Measurements from ENCODE around the gene MAPK4.

MAPK4 gene

DNA sequence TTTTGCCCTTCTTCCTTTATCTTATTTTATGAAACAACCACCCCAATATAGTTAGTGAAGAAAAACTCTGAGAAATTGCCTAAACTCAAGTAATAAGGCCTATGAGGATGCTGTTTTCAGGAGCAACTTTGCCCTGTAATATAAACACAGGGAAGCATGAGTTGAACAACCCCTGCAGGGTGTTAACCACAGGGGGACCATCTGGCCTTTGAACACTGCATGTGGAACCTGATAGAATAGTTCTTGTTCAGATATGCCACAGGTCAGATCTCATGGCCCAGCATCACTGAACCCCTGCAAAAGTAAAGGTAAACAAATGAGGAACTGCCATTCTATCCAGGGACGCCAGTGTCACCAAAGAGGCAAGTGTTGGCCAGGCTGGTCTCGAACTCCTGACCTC lies 82.6 kb downstream of the MAPK4 start:
- H3K36me3 Mint-ChIP-seq (ENCODE audit: low read depth): no peaks in the 10 kb centered on the region
- no peak overlapping the region for H3K27ac Mint-ChIP-seq
- H3K9me3 Mint-ChIP-seq: no peaks in the 10 kb centered on the region
- H3K4me3 Mint-ChIP-seq: no peak overlapping the region
- no peaks in the 10 kb centered on the region for H3K4me1 Mint-ChIP-seq (ENCODE audit: low read depth)
- H3K27me3 Mint-ChIP-seq (ENCODE audit: low read depth): no peaks in the 10 kb centered on the region

DNA sequence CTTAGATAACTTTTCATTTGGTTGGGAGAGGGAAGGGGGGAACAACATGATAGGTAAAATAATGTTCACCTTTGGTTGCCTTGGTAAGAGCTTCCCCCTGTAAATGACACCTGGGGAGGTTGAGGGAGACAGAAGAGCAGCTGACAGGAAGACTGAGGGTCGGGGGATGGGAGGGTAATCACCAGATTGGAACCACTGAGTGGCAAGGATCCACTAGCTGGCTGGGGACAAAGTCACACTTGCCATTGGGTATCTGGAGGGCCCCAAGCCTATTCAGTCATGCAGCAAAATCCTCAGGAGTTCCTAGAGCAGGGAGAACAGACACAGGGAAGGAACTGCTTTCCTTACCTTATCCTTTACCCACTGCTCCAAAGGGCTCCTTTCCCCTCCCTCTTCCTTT lies 84.3 kb downstream of the MAPK4 start:
- Mint-ChIP-seq H3K4me1 (ENCODE audit: low read depth) (no peaks in the 10 kb centered on the region), H3K4me3 (no peak overlapping the region), H3K27me3 (ENCODE audit: low read depth) (no peaks in the 10 kb centered on the region), H3K27ac (no peak overlapping the region), H3K9me3 (no peaks in the 10 kb centered on the region), H3K36me3 (ENCODE audit: low read depth) (no peaks in the 10 kb centered on the region)

DNA sequence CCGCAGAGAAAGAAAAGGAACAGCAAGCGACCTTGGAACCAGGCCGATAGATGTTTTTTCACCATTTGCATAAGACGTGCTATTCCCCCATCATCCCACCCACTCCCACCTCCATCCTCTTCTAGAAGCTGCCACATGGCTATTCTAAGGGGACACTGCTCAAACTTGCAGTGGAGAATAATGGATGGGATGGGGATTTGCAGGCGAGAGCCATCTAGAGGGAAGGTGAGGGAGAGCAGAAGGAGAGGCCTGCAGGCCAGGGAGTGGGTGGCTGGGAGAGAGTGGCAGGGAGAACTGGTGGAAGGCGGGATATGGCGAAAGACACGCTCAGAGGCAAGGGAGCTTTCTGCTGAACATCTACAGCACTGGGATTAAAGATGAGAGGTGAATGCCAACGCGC lies 84.9 kb downstream of the MAPK4 start:
- Mint-ChIP-seq H3K27me3 (ENCODE audit: low read depth) (no peaks in the 10 kb centered on the region), H3K9me3 (no peaks in the 10 kb centered on the region), H3K36me3 (ENCODE audit: low read depth) (no peaks in the 10 kb centered on the region), H3K27ac (no peak overlapping the region), H3K4me1 (ENCODE audit: low read depth) (no peaks in the 10 kb centered on the region), H3K4me3 (no peak overlapping the region)

DNA sequence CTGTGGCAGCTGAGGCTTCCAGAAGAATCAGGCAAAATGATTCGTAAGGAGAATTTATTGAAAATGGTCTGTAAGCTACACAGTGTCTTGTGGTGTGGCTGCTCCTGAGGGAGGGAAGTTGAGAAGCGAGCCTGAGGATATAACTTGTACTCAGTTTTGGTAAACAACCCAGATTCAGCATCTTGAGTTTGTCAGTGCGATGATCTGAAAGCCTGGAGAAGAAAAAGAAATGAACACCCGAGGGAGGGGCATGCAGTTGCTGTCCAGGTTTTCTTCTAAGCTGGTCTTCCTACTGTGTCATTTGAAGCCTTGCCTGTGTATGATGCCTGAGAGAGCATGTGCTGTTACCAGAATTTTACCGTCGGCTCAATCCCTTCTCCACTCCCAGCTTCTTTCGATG lies 87.3 kb downstream of the MAPK4 start:
- Mint-ChIP-seq H3K27me3 (ENCODE audit: low read depth) (no peaks in the 10 kb centered on the region), H3K27ac (no peak overlapping the region), H3K4me3 (no peak overlapping the region), H3K4me1 (ENCODE audit: low read depth) (no peaks in the 10 kb centered on the region), H3K36me3 (ENCODE audit: low read depth) (no peaks in the 10 kb centered on the region), H3K9me3 (no peaks in the 10 kb centered on the region)

DNA sequence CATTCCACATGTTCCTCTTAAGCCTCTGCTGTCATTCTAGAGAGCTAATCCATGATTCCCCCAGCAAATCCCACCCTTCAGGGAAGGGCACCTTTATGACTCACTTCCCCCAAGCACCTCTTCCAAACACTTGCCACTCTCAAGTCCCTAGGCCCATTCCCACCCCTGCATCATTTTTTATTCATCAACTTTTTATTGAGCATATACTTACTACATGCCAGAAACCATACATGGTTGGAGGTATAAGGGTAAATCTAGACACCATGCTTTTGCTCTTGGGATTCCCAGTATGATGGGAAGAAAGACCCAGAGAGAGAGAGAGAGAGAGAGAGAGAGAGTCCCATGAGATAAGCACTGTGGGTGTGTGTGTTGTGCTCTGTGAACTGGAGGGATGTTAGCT lies 87.9 kb downstream of the MAPK4 start:
- H3K27ac Mint-ChIP-seq: no peak overlapping the region
- H3K9me3 Mint-ChIP-seq: no peaks in the 10 kb centered on the region
- no peak overlapping the region for H3K4me3 Mint-ChIP-seq
- no peaks in the 10 kb centered on the region for H3K36me3 Mint-ChIP-seq (ENCODE audit: low read depth)
- H3K27me3 Mint-ChIP-seq (ENCODE audit: low read depth): no peaks in the 10 kb centered on the region
- H3K4me1 Mint-ChIP-seq (ENCODE audit: low read depth): no peaks in the 10 kb centered on the region

DNA sequence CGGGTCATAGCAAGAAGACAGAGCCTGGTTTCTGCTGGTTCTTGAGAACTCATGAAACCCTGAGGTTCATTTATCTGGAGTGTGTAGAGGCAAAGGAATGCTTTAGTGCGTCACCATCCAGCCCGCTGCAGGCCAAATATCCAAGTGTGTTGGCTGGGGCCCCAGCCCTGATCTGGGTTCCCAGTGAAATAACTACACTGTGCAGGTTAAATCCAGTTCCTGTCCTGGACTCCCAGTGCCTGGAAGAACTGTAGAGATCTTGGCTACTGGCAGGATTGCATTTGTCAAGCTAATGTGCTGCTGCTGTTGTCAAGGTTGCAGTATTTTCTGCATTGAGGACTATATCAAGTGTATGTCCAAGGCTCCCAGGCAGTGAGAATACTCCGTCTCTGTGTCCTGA lies 89.9 kb downstream of the MAPK4 start:
- H3K27me3 Mint-ChIP-seq (ENCODE audit: low read depth): no peaks in the 10 kb centered on the region

DNA sequence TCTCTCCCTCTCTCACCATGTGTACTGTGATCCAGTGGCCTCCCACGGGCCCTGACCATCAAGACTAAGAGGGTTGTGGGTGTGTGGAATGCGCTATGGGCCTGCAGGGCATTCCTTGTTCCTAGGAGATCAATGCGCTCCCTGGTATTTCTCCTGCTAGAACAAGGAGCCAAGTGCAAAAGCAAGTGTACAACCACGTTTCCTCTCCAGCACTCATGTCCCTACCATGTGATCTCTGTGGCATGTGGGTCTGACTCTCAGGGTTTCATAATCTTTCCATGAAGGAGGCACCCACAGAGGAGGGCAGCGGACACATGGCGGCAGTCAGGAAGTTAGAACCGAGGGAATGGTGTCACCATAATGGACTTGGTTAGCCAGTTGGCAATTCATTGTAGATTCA lies 91.4 kb downstream of the MAPK4 start:
- H3K27me3 Mint-ChIP-seq (ENCODE audit: low read depth): no peaks in the 10 kb centered on the region
- H3K36me3 Mint-ChIP-seq (ENCODE audit: low read depth): no peaks in the 10 kb centered on the region

More for the DNA sequence above, 89.9 kb downstream of the MAPK4 start:
- no peaks in the 10 kb centered on the region for H3K9me3 Mint-ChIP-seq
- H3K36me3 Mint-ChIP-seq (ENCODE audit: low read depth): no peaks in the 10 kb centered on the region
- H3K27ac Mint-ChIP-seq: no peak overlapping the region
- H3K4me1 Mint-ChIP-seq (ENCODE audit: low read depth): no peaks in the 10 kb centered on the region
- no peak overlapping the region for H3K4me3 Mint-ChIP-seq

DNA sequence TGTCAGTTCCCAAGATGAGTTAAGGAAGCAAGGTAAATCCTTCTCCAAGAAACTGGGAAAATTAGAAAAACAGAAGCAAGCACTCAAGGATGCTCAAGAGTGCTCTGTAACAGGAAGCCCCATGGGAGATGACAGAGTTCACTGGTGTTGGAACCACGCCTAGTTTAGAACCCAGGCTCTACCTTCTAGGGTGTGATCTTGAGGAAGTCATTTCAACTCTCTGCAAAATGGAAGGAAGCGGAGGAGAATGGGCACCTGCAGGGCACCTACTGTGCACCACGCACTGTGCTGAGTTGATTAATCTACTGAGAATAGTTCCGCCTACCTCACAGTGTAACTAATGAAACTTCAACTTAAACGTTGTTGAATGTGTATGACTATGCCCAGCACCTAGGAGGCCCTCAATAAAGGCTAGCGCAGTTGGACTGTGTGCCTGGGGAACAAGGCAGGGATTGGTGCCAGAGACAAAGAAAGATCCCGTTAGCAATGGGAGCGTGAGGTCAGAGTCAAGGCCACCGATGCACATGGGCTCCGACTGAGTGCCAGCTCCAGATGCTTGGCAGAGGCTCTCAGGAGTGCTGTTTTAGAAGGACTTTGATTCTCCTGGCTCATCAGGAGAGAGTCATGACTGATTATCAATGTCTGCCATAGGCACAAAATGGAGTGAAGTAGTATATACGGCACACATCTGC lies 93.7 kb downstream of the MAPK4 start:
- no peaks in the 10 kb centered on the region for H3K36me3 Mint-ChIP-seq (ENCODE audit: low read depth)
- no peak overlapping the region for H3K4me3 Mint-ChIP-seq
- H3K27ac Mint-ChIP-seq: no peak overlapping the region
- no peaks in the 10 kb centered on the region for H3K9me3 Mint-ChIP-seq
- no peaks in the 10 kb centered on the region for H3K27me3 Mint-ChIP-seq (ENCODE audit: low read depth)
- no peaks in the 10 kb centered on the region for H3K4me1 Mint-ChIP-seq (ENCODE audit: low read depth)

More for the DNA sequence above, 91.4 kb downstream of the MAPK4 start:
- no peak overlapping the region for H3K4me3 Mint-ChIP-seq
- H3K27ac Mint-ChIP-seq: no peak overlapping the region
- H3K9me3 Mint-ChIP-seq: no peaks in the 10 kb centered on the region
- no peaks in the 10 kb centered on the region for H3K4me1 Mint-ChIP-seq (ENCODE audit: low read depth)

DNA sequence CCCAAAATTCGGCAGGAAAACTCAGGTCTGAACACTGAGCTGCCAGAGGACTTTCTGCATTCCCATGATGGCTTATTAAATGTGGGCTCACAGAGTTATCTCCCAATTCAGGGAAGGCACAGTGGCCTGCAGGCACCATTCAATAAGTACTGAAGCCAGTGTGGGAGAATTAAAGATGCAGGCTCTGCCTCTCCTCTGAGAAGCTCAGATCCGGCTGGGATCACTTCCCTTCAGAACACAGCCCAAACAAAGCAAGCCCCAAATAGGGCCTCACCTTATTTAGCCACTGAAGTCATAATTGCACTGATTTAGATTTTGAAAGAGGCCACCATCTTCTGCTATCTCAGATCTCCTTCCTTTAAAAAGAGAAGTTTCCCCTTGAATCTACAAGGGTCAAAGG lies 94.3 kb downstream of the MAPK4 start:
- Mint-ChIP-seq H3K9me3 (no peaks in the 10 kb centered on the region), H3K4me1 (ENCODE audit: low read depth) (no peaks in the 10 kb centered on the region), H3K4me3 (no peak overlapping the region), H3K27me3 (ENCODE audit: low read depth) (peaks cover 3% of the 10 kb centered on the region), H3K27ac (no peak overlapping the region), H3K36me3 (ENCODE audit: low read depth) (no peaks in the 10 kb centered on the region)

DNA sequence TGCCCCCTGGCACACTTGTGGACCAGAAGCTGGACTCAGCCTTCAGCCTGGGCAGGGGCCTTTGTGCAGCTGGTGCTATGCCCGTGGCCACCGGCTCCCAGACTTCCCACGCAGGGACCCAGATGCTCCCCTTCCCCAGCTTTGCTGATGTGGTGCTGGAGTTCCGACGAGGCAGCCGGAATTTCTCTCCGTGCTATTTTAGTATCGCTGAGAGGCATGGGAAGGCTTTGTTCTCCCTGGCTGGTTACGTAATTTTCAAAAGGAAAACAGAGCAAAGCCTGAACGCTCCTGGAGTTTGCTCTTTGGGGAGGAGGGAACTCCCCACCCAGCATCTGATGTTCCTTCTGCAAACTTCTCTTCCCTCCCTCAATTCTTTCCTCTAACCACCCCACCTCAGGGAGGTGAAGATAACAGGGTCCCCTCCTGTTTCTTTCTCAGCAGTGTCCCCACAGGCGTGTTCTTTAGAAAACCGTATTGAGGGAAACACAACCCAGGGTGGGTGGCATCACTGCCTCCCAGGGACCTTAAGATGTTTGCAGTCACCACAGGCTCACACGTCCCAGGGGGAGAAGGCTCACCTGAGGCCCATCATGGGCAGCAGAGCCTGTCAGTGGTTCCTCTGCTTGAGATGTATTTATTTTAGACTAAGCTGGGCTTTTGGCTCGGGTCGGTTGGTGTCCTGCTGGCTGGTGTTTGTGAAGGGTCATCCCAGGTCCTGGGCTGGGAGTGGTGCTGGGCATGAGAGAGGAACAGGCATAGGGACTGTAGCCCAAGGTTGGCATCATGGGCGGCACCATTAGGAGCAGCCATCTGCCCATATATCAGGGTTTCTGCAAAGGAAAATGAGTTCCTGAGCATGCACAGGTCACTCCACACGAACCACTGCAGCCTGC lies 95.0 kb downstream of the MAPK4 start:
- no peaks in the 10 kb centered on the region for H3K4me1 Mint-ChIP-seq (ENCODE audit: low read depth)

DNA sequence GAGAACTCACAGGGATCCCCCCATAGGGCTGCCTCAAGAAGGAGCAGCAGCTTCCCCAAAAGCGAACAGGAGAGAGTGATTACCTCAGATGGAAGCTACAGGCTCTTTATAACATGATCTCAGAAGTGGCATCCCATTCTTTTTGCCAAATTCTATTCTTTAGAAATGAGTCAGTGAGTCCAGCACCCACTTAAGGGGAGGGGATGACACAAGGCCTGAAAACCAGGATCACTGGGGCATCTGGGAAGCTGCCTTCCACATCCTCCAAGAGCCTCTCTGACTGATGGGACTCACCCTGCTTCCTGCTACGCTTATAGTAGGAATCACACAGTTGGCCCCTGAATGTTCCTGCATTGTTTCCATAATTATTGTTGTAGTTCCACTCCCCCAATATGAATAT lies 96.5 kb downstream of the MAPK4 start:
- H3K9me3 Mint-ChIP-seq: no peaks in the 10 kb centered on the region

More for the DNA sequence above, 95.0 kb downstream of the MAPK4 start:
- Mint-ChIP-seq H3K9me3 (no peaks in the 10 kb centered on the region), H3K27me3 (ENCODE audit: low read depth) (peaks cover 3% of the 10 kb centered on the region), H3K4me3 (no peak overlapping the region), H3K27ac (no peak overlapping the region), H3K36me3 (ENCODE audit: low read depth) (no peaks in the 10 kb centered on the region)

DNA sequence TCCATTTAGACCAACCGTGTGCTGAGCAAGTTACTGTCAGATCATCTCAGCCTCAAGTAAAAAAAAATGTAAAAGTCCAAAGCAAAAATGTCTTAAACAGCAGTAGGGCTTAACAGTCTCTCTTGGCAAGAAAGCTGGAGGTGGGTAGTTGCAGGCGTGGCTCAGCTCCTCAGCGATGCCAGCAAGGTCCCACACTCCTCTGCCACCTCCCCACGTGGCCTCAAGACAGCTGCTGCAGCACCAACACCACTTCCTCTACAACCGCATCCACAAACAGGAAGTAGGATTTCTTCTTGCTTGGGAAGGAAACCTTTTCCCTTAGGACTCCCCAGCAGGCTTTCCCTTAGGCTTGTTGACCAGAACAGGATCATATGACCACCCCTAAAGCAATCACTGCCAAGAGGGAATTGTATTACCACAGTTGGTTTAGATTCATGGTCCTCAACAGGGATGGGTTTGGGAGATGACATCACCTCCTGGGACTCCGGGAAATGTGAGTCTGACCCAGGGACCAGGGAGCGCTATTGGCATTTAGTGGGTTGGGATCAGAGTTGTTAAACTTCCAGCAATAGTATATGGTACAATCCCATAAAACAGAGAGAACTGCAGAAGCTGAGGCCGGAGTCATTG lies 97.1 kb downstream of the MAPK4 start:
- Mint-ChIP-seq H3K36me3 (ENCODE audit: low read depth) (no peaks in the 10 kb centered on the region), H3K4me1 (ENCODE audit: low read depth) (no peaks in the 10 kb centered on the region), H3K4me3 (no peak overlapping the region), H3K27me3 (ENCODE audit: low read depth) (peaks cover 3% of the 10 kb centered on the region), H3K27ac (no peak overlapping the region), H3K9me3 (peaks cover 2% of the 10 kb centered on the region)

More for the DNA sequence above, 96.5 kb downstream of the MAPK4 start:
- H3K36me3 Mint-ChIP-seq (ENCODE audit: low read depth): no peaks in the 10 kb centered on the region
- H3K27ac Mint-ChIP-seq: no peak overlapping the region
- H3K27me3 Mint-ChIP-seq (ENCODE audit: low read depth): peaks cover 3% of the 10 kb centered on the region
- no peak overlapping the region for H3K4me3 Mint-ChIP-seq
- H3K4me1 Mint-ChIP-seq (ENCODE audit: low read depth): no peaks in the 10 kb centered on the region

DNA sequence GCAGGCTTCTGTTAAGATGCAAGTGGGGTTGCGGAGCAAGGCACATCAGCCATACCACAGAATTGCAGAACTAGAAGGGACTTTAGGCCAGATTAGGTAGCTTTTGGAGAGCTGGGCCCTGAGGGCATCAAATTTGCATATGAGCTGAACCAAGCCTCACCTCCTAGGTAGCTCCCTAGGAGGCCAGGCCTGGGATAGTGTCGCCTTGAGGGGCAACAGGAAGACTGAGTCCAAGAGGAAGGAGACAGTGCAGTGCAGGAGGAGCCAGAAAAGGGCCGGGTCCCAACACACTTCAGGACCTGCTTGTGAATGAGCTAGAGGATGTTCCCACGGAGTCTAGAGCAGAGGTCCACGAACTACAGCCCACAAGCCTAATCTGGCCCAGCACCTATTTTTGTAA lies 98.7 kb downstream of the MAPK4 start:
- no peak overlapping the region for H3K4me3 Mint-ChIP-seq
- peaks cover 6% of the 10 kb centered on the region for H3K9me3 Mint-ChIP-seq
- no peak overlapping the region for H3K27ac Mint-ChIP-seq
- H3K27me3 Mint-ChIP-seq (ENCODE audit: low read depth): peaks cover 3% of the 10 kb centered on the region
- H3K36me3 Mint-ChIP-seq (ENCODE audit: low read depth): no peaks in the 10 kb centered on the region
- H3K4me1 Mint-ChIP-seq (ENCODE audit: low read depth): no peaks in the 10 kb centered on the region

DNA sequence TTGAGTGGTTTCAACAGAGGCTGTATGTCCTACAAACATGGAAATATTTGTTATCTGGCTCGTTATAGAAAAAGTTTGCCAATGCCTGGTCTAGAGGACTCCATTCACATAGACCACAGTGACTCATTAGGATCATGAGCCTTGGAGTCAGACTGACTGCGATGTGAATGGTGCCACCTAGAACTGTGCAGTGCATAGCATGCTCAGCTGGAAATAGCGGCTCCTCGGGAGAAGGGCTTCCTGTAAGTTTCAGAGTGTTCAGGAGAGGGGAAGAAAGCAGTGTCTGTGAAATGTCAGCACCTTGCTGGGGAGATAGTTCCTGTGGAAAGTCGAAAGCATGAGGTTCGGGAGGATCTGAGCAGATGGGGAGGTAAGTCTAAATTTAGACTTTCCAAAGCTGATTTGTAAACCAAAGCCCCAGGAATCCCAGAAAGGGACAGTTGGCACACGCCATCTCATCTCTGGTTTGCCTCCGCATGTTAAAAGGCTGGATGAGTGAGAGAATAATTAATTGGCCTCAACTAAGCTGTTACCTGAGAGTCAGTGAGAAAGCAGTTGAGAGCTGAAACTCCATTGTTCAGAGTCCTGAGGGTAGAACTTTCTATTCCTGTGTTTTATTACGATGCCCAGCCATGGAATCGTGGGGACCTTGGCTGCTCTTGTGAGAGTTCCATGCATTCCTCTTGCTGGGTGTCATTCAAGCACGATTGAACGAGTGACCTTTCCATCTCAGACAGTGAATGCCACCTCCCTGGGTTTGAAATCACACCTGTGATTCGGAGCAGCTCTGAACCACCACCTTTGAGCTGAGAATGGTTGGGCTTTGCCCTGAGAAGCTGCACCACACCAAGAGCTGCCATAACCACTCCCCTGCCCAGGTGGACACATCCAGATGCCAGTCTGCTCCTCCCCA lies 99.5 kb downstream of the MAPK4 start:
- no peak overlapping the region for H3K27ac Mint-ChIP-seq
- peaks cover 6% of the 10 kb centered on the region for H3K9me3 Mint-ChIP-seq
- H3K4me3 Mint-ChIP-seq: no peak overlapping the region
- H3K27me3 Mint-ChIP-seq (ENCODE audit: low read depth): peaks cover 3% of the 10 kb centered on the region
- H3K36me3 Mint-ChIP-seq (ENCODE audit: low read depth): no peaks in the 10 kb centered on the region
- no peaks in the 10 kb centered on the region for H3K4me1 Mint-ChIP-seq (ENCODE audit: low read depth)
